Neural crest cell (in vitro differentiated cells): Measurements from ENCODE around the gene FAM187B. TPM values are rescaled to one million over a fixed set of nuclear protein-coding genes. Genes with fewer than 3 reads are reported as not detected.

Experiments
- DNase-seq: peaks from one replicate; pipeline ENCODE4 v3.0.0; 2021; ENCODE audit warnings: low read depth, mixed read lengths, low spot score
- H3K27ac Mint-ChIP-seq: one replicate; pipeline ENCODE4 v1.8.0; 2021; ENCODE audit warnings: mild to moderate bottlenecking, mixed read lengths; ENCODE audit not compliant: unreplicated experiment
- H3K27me3 Mint-ChIP-seq: 2 replicates; pipeline ENCODE4 v1.8.0; 2021; ENCODE audit warnings: low read depth, mild to moderate bottlenecking, mixed read lengths
- H3K36me3 Mint-ChIP-seq: 2 replicates; pipeline ENCODE4 v1.8.0; 2021; ENCODE audit warnings: low read depth, mild to moderate bottlenecking, mixed read lengths
- H3K4me1 Mint-ChIP-seq: 2 replicates; pipeline ENCODE4 v1.8.0; 2021; ENCODE audit warnings: mixed read lengths
- H3K4me3 Mint-ChIP-seq: one replicate; pipeline ENCODE4 v1.8.0; 2021; ENCODE audit warnings: mild to moderate bottlenecking, mixed read lengths
- H3K9me3 Mint-ChIP-seq: 2 replicates; pipeline ENCODE4 v1.8.0; 2021; ENCODE audit warnings: mixed read lengths
- CTCF ChIP-seq: fragments of 200-600 bp; sonication (generic); conservative IDR thresholded peaks from 2 replicates; pipeline ENCODE4 v1.5.0; 2021; ENCODE audit warnings: antibody characterized with exemption, mild to moderate bottlenecking
- total RNA-seq: library from RNA; stranded (reverse); gene quantifications from 2 replicates; pipeline ENCODE4 v1.2.1, GENCODE V29; 2021

Gene FAM187B
- total RNA-seq, 1 donor from 2014 or later = not detected

GRCh38 chr19:35184884-35185283, 43.7 kb downstream of the FAM187B start:
- H3K36me3 Mint-ChIP-seq = no peaks in the 10 kb centered on the region
- no peak for DNase-seq
- no peak overlapping the region for H3K4me3 Mint-ChIP-seq
- peaks cover 4% of the 10 kb centered on the region for H3K9me3 Mint-ChIP-seq
- no peaks in the 10 kb centered on the region for H3K4me1 Mint-ChIP-seq
- no peak overlapping the region for H3K27ac Mint-ChIP-seq
- no peak for TF ChIP-seq CTCF
- H3K27me3 Mint-ChIP-seq = peaks cover 16% of the 10 kb centered on the region

GRCh38 chr19:35184267-35184666, 44.3 kb downstream of the FAM187B start:
- H3K27ac Mint-ChIP-seq = no peak overlapping the region
- no peak for DNase-seq
- no peaks in the 10 kb centered on the region for H3K4me1 Mint-ChIP-seq
- peaks cover 4% of the 10 kb centered on the region for H3K9me3 Mint-ChIP-seq
- H3K27me3 Mint-ChIP-seq = peaks cover 16% of the 10 kb centered on the region
- H3K36me3 Mint-ChIP-seq = no peaks in the 10 kb centered on the region
- no peak overlapping the region for H3K4me3 Mint-ChIP-seq
- no peak for TF ChIP-seq CTCF

GRCh38 chr19:35181387-35181786, 47.2 kb downstream of the FAM187B start:
- Mint-ChIP-seq H3K4me3 (no peak overlapping the region), H3K4me1 (no peaks in the 10 kb centered on the region), H3K9me3 (peaks cover 4% of the 10 kb centered on the region), H3K27ac (no peak overlapping the region), H3K27me3 (peaks cover 12% of the 10 kb centered on the region), H3K36me3 (no peaks in the 10 kb centered on the region)
- TF ChIP-seq CTCF = no peak
- no peak for DNase-seq

- H3K9me3 Mint-ChIP-seq = peaks cover 4% of the 10 kb centered on the region
- no peak overlapping the region for H3K4me3 Mint-ChIP-seq
- DNase-seq = no peak
- no peaks in the 10 kb centered on the region for H3K36me3 Mint-ChIP-seq
- peaks cover 6% of the 10 kb centered on the region for H3K27me3 Mint-ChIP-seq
- no peak overlapping the region for H3K27ac Mint-ChIP-seq
- TF ChIP-seq CTCF = no peak
- H3K4me1 Mint-ChIP-seq = peaks cover 9% of the 10 kb centered on the region
Measured at GRCh38 chr19:35179830-35180229, 48.7 kb downstream of the FAM187B start.

GRCh38 chr19:35178701-35179100, 49.8 kb downstream of the FAM187B start:
- Mint-ChIP-seq H3K4me1 (peaks cover 10% of the 10 kb centered on the region), H3K27ac (no peak overlapping the region), H3K36me3 (no peaks in the 10 kb centered on the region), H3K27me3 (no peaks in the 10 kb centered on the region), H3K4me3 (no peak overlapping the region), H3K9me3 (peaks cover 1% of the 10 kb centered on the region)
- no peak for DNase-seq
- TF ChIP-seq CTCF = no peak
